HG02870 (cell line): ENCODE results near the gene ASS1.

Experiments
- ATAC-seq: cut with Tn5 transposase; IDR thresholded peaks from one replicate; pipeline ENCODE4 v1.9.1; 2021; ENCODE audit warnings: mild to moderate bottlenecking, moderate library complexity; ENCODE audit not compliant: unreplicated experiment

The ASS1 gene

GRCh38 chr9:130451509-130452388, 7.0 kb downstream of the ASS1 start:
- no peak for ATAC-seq

- no peak for ATAC-seq
Measured at GRCh38 chr9:130452835-130453234, 8.1 kb downstream of the ASS1 start.

GRCh38 chr9:130453487-130453886, 8.7 kb downstream of the ASS1 start:
- no peak for ATAC-seq

- no peak for ATAC-seq
Measured at GRCh38 chr9:130454096-130454811, 9.5 kb downstream of the ASS1 start.

GRCh38 chr9:130454812-130455325, 10.1 kb downstream of the ASS1 start:
- no peak for ATAC-seq

GRCh38 chr9:130458027-130458803, 13.5 kb downstream of the ASS1 start:
- no peak for ATAC-seq

- ATAC-seq: no peak
Measured at GRCh38 chr9:130458804-130459067, 14.0 kb downstream of the ASS1 start.

GRCh38 chr9:130459151-130459550, 14.4 kb downstream of the ASS1 start:
- ATAC-seq: no peak

GRCh38 chr9:130459941-130460669, 15.3 kb downstream of the ASS1 start:
- no peak for ATAC-seq

- ATAC-seq: no peak
Measured at GRCh38 chr9:130461218-130461630, 16.5 kb downstream of the ASS1 start.

GRCh38 chr9:130461731-130462130, 17.0 kb downstream of the ASS1 start:
- ATAC-seq: no peak

- no peak for ATAC-seq
Measured at GRCh38 chr9:130462685-130463540, 18.2 kb downstream of the ASS1 start.

GRCh38 chr9:130463763-130464745, 19.3 kb downstream of the ASS1 start:
- ATAC-seq: no peak

GRCh38 chr9:130465383-130466096, 20.8 kb downstream of the ASS1 start:
- ATAC-seq: no peak

GRCh38 chr9:130466537-130467217, 21.9 kb downstream of the ASS1 start:
- no peak for ATAC-seq

GRCh38 chr9:130467316-130467715, 22.6 kb downstream of the ASS1 start:
- ATAC-seq: no peak

GRCh38 chr9:130468566-130468965, 23.8 kb downstream of the ASS1 start:
- no peak for ATAC-seq
